Putamen (tissue), 1 donor: Measurements from ENCODE around the gene EVA1B.

ENCODE experiments used
- DNase-seq: peaks from one replicate; pipeline ENCODE4 v3.0.0-alpha.2; 2016; ENCODE audit warnings: low spot score

The EVA1B gene

GRCh38 chr1:36323636-36324352 is at the start of gene EVA1B:
TSS of gene EVA1B (minus strand) at chr1:36323645. CDS start at chr1:36323037, 608 bp downstream.
- no peak for DNase-seq

- no peak for DNase-seq
Observed at GRCh38 chr1:36372617-36373016, 49.2 kb upstream of the EVA1B start.

- DNase-seq: no peak
Observed at GRCh38 chr1:36369061-36369861, 45.8 kb upstream of the EVA1B start.

- no peak for DNase-seq
Observed at GRCh38 chr1:36367798-36368197, 44.4 kb upstream of the EVA1B start.

- no peak for DNase-seq
Observed at GRCh38 chr1:36367066-36367465, 43.6 kb upstream of the EVA1B start.

- DNase-seq: peak; percentile 59
Observed at GRCh38 chr1:36366091-36366661, 42.7 kb upstream of the EVA1B start.

- no peak for DNase-seq
Observed at GRCh38 chr1:36365381-36365780, 41.9 kb upstream of the EVA1B start.

GRCh38 chr1:36359911-36360550 is 36.6 kb upstream of the EVA1B start:
- no peak for DNase-seq

GRCh38 chr1:36359383-36359782 is 35.9 kb upstream of the EVA1B start:
- no peak for DNase-seq

- no peak for DNase-seq
Observed at GRCh38 chr1:36358514-36359084, 35.2 kb upstream of the EVA1B start.

- no peak for DNase-seq
Observed at GRCh38 chr1:36355811-36356210, 32.4 kb upstream of the EVA1B start.

- no peak for DNase-seq
Observed at GRCh38 chr1:36354486-36354885, 31.0 kb upstream of the EVA1B start.

- no peak for DNase-seq
Observed at GRCh38 chr1:36352910-36353878, 29.7 kb upstream of the EVA1B start.

- DNase-seq: no peak
Observed at GRCh38 chr1:36352125-36352909, 28.9 kb upstream of the EVA1B start.

GRCh38 chr1:36351227-36351977 is 28.0 kb upstream of the EVA1B start:
- no peak for DNase-seq

GRCh38 chr1:36350659-36351226 is 27.3 kb upstream of the EVA1B start:
- DNase-seq: no peak

- no peak for DNase-seq
Observed at GRCh38 chr1:36349839-36350238, 26.4 kb upstream of the EVA1B start.

GRCh38 chr1:36349241-36349671 is 25.8 kb upstream of the EVA1B start:
- DNase-seq: no peak

GRCh38 chr1:36346741-36347370 is 23.4 kb upstream of the EVA1B start:
- no peak for DNase-seq
